Amygdala (tissue), 56 donors: ENCODE data around the gene ABT1.

Experiments used
- DNase-seq, 56 donors: peaks; one replicate each; lab custom pipeline; 2025; lab: John Stamatoyannopoulos, UW

The ABT1 gene

GRCh38 chr6:26571592-26572296, 25.0 kb upstream of the ABT1 start:
- peak in 29 of 56 donors; percentile 5 to 65 (median 40) for DNase-seq

DNA sequence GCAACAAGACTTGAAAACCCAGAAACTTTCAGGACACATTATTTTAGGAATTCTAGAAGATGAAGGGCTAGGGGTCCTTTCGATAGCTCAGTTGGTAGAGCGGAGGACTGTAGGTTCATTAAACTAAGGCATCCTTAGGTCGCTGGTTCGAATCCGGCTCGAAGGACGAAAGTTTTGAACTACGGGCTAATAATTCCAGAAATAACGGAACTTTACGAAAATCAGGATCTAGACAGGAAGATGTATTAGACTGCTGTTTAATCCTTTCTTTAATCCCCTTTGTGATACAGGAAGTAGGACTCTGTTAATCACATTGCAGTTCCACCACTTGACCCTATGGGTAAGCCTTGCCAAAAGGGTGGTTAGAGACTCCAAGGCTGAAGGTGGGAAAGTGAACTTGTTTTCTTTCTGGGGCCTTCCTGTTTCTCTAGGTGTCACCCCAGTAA, 21.2 kb upstream of the ABT1 start:
- DNase-seq = peak in 1 of 56 donors; percentile 24

DNA sequence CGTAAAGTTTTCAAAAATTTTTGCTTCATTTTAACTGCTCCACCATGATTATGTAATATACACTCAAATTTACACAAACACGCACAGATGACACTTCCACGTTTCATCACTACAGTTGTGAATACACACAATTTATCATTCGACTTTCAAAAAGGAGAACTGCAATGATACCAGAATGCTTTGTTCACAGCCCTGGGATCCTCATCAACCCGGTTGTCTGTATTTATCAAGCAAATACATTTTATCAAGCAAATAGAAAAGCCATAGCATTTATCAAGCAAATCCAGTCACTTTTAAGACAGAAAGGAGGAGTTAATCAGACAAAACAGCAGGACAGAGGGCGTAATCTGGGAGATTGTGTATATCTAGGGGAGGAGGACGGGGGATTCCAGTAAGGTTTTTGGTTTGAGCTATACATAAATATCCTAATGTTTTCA, 20.3 kb upstream of the ABT1 start:
- DNase-seq = no peak

GRCh38 chr6:26576929-26577719, 19.6 kb upstream of the ABT1 start:
- peak in 23 of 56 donors; percentile 1 to 64 (median 15) for DNase-seq

GRCh38 chr6:26577720-26578072, 19.1 kb upstream of the ABT1 start:
- no peak for DNase-seq

- no peak for DNase-seq
These were observed 18.5 kb upstream of the ABT1 start for GRCh38 chr6:26578279-26578678.

GRCh38 chr6:26578741-26579140, 18.0 kb upstream of the ABT1 start:
- DNase-seq = no peak

- no peak for DNase-seq
These were observed 15.4 kb upstream of the ABT1 start for GRCh38 chr6:26581164-26581915.

GRCh38 chr6:26588965-26589364, 7.8 kb upstream of the ABT1 start:
- no peak for DNase-seq

GRCh38 chr6:26592649-26593048, 4.1 kb upstream of the ABT1 start:
- DNase-seq = no peak

GRCh38 chr6:26593278-26594130, 3.2 kb upstream of the ABT1 start:
- no peak for DNase-seq

- no peak for DNase-seq
These were observed 2.6 kb upstream of the ABT1 start for GRCh38 chr6:26594131-26594498.

DNA sequence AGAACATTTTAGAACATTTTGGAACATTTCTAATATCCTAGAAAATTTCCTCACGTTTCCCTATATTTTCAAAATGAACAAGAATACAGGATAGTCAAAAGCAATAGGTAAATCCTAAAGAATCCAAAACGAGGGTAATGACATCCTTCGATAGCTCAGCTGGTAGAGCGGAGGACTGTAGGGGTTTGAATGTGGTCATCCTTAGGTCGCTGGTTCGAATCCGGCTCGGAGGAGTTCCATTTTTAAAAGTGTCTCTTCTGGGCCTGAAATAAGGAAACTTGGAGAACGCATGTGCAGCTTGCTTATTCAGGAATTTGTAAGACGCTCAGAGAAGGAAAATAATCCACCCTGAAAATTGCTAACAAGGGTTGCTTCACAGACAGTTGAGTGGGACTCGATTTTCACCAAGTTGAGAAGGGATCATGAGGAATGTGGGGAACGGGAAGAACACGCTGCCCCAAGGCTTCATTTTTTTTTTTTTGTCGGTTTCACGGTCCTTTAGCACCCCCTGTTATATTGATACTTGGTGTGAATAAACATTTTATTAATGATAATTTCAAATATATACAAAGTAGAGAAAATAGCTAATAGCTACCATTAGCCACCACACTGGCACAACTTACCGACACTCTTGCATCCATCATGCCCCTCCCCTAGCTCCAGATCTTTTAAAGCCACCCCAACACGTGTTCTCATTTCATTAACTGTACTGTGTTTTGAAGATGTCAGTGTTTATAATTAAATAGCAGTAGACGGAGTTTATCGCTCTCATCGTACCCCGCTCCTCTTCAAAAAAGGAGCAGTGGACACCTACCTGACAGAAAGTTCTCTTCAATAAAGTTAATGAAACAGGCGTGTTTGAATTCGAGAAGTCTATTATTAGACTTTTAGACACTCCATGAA, 1.8 kb upstream of the ABT1 start:
- peak in 17 of 56 donors; percentile 3 to 50 (median 9) for DNase-seq

GRCh38 chr6:26595669-26596269, 984 bp upstream of the ABT1 start:
- peak; percentile 18 to 96 (median 74) for DNase-seq

DNA sequence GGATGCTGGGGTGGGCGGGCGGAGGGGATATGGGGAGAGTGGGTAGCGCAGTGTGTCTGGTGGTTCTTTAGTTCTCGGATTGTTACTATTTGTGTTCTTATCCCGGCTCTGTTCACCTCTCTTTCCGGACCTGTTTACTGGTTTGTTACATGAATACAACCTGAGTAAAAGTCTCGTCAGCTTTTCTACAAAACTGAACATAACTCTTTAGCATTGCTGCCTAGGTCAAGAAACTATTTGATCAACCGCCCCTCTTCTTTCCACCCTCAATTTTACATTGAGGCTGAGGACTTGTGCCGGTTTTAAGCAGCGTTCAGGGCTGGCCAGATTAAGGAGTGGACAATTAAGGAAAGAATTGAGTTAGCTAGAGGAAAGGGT, 625 bp downstream of the ABT1 start:
- no peak for DNase-seq

GRCh38 chr6:26597821-26598220, 1.1 kb downstream of the ABT1 start:
- no peak for DNase-seq

DNA sequence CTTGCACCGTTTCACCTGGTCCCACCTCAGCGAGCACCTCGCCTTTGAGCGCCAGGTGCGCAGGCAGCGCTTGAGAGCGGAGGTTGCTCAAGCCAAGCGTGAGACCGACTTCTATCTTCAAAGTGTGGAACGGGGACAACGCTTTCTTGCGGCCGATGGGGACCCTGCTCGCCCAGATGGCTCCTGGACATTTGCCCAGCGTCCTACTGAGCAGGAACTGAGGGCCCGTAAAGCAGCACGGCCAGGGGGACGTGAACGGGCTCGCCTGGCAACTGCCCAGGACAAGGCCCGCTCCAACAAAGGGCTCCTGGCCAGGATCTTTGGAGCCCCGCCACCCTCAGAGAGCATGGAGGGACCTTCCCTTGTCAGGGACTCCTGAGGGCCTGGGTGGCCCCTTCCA, 1.5 kb downstream of the ABT1 start:
- DNase-seq = no peak

DNA sequence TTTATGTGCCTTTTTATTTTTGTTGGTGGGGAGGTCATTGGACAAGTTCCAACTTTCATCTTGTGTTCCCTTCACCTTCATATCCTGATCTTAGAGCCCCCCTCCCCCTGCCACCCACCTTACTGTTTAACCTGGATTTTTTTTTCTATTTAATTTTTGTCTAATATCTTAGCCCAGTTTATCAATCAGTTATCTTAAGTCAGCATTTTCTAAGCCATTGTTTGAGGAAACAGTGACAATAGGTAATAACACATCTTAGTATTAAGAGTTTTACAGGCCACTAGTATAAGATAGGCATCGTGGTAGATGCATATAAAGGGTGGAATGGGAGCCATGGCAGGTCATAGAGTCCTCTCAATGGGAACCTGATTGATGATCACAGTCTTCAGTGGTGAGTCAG, 2.4 kb downstream of the ABT1 start:
- no peak for DNase-seq

- no peak for DNase-seq
These were observed 2.8 kb downstream of the ABT1 start for GRCh38 chr6:26599591-26599990.
